ENCODE data around the gene HES4. TPM values are rescaled to one million over a fixed set of nuclear protein-coding genes. Genes with fewer than 3 reads are reported as not detected.

HES4 gene
- polyA plus RNA-seq, 1 donor (not counting 4 experiments of a cell fraction or from before 2014, with no cell fraction given): 3.0 TPM

GRCh38 chr1:975896-976683 is 23.8 kb downstream of the HES4 start:
- dilution Hi-C loops (cut with MboI; ENCODE audit: extremely low pct_ligation_motif_present, low sequenced_read_pairs): no loop called here
- Histone ChIP-seq H3K9ac (ENCODE audit: control insufficient read depth, extremely low read depth, insufficient read depth, low read length) (no peak overlapping the region), H4K20me1 (ENCODE audit: control insufficient read depth, extremely low read depth, insufficient read depth, low read length) (no peaks in the 10 kb centered on the region), H3K27ac (ENCODE audit: control insufficient read depth, insufficient read depth, low read length) (no peak overlapping the region), H3K4me2 (ENCODE audit: control insufficient read depth, extremely low read depth, insufficient read depth, low read depth, low read length) (peak overlapping the region; percentile 69), H3K79me2 (ENCODE audit: control insufficient read depth, insufficient read depth, low read length) (no peaks in the 10 kb centered on the region), H3K9me3 (ENCODE audit: control insufficient read depth, low read depth, low read length) (no peaks in the 10 kb centered on the region), H3K4me3 (ENCODE audit: control insufficient read depth in 2 of 3, extremely low read depth in 1 of 3, insufficient read depth in 2 of 3, low read depth in 1 of 3, low read length in 3 of 3) (peak overlapping the region in 1 of 3 experiments; percentile 51), H3K27me3 (ENCODE audit: control insufficient read depth, extremely low read depth, insufficient read depth, low read length) (peaks cover 18% of the 10 kb centered on the region), H3K4me1 (ENCODE audit: control insufficient read depth, extremely low read depth, insufficient read depth, low read length) (peaks cover 4% of the 10 kb centered on the region), H2AFZ (ENCODE audit: control insufficient read depth, low read length) (no peak overlapping the region), H3K9me1 (ENCODE audit: control insufficient read depth, extremely low read depth, insufficient read depth, low read length) (no peaks in the 10 kb centered on the region), H3K36me3 (ENCODE audit: control insufficient read depth in 2 of 2, extremely low read depth in 1 of 2, insufficient read depth in 2 of 2, low read length in 2 of 2) (peaks cover 0 to 1% of the 10 kb centered on the region in 2 experiments)
- TF ChIP-seq EZH2 (IDR thresholded peaks at IDR 0.05; ENCODE audit: low read length): no peak
- TF ChIP-seq, protein P1, sequence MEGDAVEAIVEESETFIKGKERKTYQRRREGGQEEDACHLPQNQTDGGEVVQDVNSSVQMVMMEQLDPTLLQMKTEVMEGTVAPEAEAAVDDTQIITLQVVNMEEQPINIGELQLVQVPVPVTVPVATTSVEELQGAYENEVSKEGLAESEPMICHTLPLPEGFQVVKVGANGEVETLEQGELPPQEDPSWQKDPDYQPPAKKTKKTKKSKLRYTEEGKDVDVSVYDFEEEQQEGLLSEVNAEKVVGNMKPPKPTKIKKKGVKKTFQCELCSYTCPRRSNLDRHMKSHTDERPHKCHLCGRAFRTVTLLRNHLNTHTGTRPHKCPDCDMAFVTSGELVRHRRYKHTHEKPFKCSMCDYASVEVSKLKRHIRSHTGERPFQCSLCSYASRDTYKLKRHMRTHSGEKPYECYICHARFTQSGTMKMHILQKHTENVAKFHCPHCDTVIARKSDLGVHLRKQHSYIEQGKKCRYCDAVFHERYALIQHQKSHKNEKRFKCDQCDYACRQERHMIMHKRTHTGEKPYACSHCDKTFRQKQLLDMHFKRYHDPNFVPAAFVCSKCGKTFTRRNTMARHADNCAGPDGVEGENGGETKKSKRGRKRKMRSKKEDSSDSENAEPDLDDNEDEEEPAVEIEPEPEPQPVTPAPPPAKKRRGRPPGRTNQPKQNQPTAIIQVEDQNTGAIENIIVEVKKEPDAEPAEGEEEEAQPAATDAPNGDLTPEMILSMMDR (optimal IDR thresholded peaks at IDR 0.05 in 1 of 3, IDR thresholded peaks at IDR 0.05 in 1 of 3, conservative IDR thresholded peaks at IDR 0.05 in 1 of 3; ENCODE audit: extremely low read depth in 1 of 3, insufficient read depth in 2 of 3, low read length in 3 of 3): peak; percentile 45 to 83 (median 78)
- FAIRE-seq (no peak), DNase-seq (ENCODE audit: low read depth, low spot score) (no peak)

DNA sequence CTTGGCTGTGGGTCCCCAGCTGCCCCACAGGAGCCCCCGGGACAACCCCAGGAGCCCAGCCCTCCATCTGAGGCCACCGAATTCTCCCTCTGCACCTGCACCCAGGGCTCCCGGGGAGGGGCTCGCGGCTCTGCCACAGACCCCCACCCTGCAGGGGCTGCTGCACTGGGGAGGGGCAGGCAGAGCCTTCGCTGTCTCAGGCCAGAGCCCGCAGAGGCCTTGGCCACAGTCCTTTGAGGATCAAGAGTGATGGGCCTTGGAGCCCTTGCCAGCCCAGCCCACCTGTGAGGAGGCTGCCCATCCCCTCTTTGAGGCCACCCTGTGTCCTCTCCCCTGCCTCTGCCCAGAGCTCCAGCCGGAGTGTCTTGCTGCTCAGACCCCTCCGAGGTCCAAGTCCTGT is 24.5 kb downstream of the HES4 start:
- Histone ChIP-seq H3K79me2 (ENCODE audit: control insufficient read depth, insufficient read depth, low read length) (no peaks in the 10 kb centered on the region), H3K4me1 (ENCODE audit: control insufficient read depth, extremely low read depth, insufficient read depth, low read length) (peaks cover 4% of the 10 kb centered on the region), H2AFZ (ENCODE audit: control insufficient read depth, low read length) (no peak overlapping the region), H3K36me3 (ENCODE audit: control insufficient read depth in 2 of 2, extremely low read depth in 1 of 2, insufficient read depth in 2 of 2, low read length in 2 of 2) (peaks cover 0 to 3% of the 10 kb centered on the region in 2 experiments), H3K27me3 (ENCODE audit: control insufficient read depth, extremely low read depth, insufficient read depth, low read length) (peaks cover 10% of the 10 kb centered on the region), H3K4me2 (ENCODE audit: control insufficient read depth, extremely low read depth, insufficient read depth, low read depth, low read length) (no peak overlapping the region), H3K9ac (ENCODE audit: control insufficient read depth, extremely low read depth, insufficient read depth, low read length) (no peak overlapping the region), H4K20me1 (ENCODE audit: control insufficient read depth, extremely low read depth, insufficient read depth, low read length) (no peaks in the 10 kb centered on the region), H3K9me1 (ENCODE audit: control insufficient read depth, extremely low read depth, insufficient read depth, low read length) (no peaks in the 10 kb centered on the region), H3K4me3 (ENCODE audit: control insufficient read depth in 2 of 3, extremely low read depth in 1 of 3, insufficient read depth in 2 of 3, low read depth in 1 of 3, low read length in 3 of 3) (no peak overlapping the region), H3K27ac (ENCODE audit: control insufficient read depth, insufficient read depth, low read length) (no peak overlapping the region), H3K9me3 (ENCODE audit: control insufficient read depth, low read depth, low read length) (no peaks in the 10 kb centered on the region)
- no peak for FAIRE-seq
- TF ChIP-seq EZH2 (IDR thresholded peaks at IDR 0.05; ENCODE audit: low read length): no peak
- TF ChIP-seq, protein P1 (optimal IDR thresholded peaks at IDR 0.05 in 1 of 3, IDR thresholded peaks at IDR 0.05 in 1 of 3, conservative IDR thresholded peaks at IDR 0.05 in 1 of 3; ENCODE audit: extremely low read depth in 1 of 3, insufficient read depth in 2 of 3, low read length in 3 of 3): no peak
- no peak for DNase-seq (ENCODE audit: low read depth, low spot score)
- dilution Hi-C loops (cut with MboI; ENCODE audit: extremely low pct_ligation_motif_present, low sequenced_read_pairs): no loop called here
